HL-60 (cell line): Measurements from ENCODE around the gene UBE2J2.

ENCODE experiments used
- CTCF ChIP-seq: IDR thresholded peaks from one replicate; pipeline ENCODE4 v1.5.1; 2011; ENCODE audit warnings: low read length, control low read depth, inconsistent platforms; ENCODE audit not compliant: insufficient read depth
- GABPA ChIP-seq: IDR thresholded peaks from 2 replicates; pipeline ENCODE4 v1.6.1; 2012; ENCODE audit warnings: low read depth

GRCh38 chr1:1247341-1247913 is 26.2 kb downstream of the UBE2J2 start:
- TF ChIP-seq CTCF (no peak), GABPA (no peak)
